ENCODE data around the gene ARHGEF40. TPM values are rescaled to one million over a fixed set of nuclear protein-coding genes. Genes with fewer than 3 reads are reported as not detected.

The ARHGEF40 gene
- total RNA-seq, 1 experiment from 2014 or later = 71.4 TPM

DNA sequence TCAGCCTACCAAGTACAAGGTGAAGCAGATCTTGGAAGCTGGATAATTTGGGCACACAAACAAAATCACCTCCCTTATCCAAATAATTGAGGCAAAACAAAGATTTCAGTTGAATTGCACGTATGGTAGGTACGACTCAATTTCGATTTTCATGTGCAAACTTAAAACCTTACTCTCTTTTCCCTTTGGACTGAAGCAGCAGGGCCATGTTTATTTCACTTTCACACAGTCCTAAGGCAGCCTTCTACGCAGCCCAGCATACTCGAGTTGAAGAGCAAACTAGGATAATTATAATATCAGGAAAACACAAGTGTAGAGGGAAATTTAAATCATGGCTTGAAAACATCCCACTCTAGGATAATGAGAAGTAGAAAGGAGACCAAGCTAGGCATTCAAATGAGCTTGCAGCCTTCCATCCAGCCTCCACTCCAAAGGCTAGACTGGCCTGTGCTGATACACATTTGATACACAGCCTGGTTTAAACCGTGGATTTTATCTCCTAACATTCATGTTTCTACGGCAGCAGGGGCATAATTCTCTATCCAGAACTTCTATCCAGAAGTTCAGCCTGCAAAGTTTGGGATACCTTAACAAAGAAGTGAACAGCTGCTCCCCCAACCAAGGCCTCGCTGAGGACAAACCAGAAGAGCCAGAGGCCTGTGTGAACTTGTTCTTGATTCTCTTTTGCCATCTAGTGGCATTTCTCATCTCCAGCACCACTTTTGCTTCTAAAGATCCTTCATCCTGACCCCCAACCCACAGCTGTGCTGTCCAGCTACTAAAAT is 30.3 kb upstream of the ARHGEF40 start:
- no peaks in the 10 kb centered on the region for H3K79me1 ChIP-seq (ENCODE audit: insufficient read depth, low read depth, low read length, poor library complexity, severe bottlenecking)
- no peak overlapping the region for H2BK20ac ChIP-seq (ENCODE audit: low read depth, low read length, poor library complexity, severe bottlenecking)
- peaks cover 5% of the 10 kb centered on the region for H3K4me1 ChIP-seq (ENCODE audit: insufficient read depth, low read length)
- TF ChIP-seq, protein P1, sequence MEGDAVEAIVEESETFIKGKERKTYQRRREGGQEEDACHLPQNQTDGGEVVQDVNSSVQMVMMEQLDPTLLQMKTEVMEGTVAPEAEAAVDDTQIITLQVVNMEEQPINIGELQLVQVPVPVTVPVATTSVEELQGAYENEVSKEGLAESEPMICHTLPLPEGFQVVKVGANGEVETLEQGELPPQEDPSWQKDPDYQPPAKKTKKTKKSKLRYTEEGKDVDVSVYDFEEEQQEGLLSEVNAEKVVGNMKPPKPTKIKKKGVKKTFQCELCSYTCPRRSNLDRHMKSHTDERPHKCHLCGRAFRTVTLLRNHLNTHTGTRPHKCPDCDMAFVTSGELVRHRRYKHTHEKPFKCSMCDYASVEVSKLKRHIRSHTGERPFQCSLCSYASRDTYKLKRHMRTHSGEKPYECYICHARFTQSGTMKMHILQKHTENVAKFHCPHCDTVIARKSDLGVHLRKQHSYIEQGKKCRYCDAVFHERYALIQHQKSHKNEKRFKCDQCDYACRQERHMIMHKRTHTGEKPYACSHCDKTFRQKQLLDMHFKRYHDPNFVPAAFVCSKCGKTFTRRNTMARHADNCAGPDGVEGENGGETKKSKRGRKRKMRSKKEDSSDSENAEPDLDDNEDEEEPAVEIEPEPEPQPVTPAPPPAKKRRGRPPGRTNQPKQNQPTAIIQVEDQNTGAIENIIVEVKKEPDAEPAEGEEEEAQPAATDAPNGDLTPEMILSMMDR (conservative IDR thresholded peaks at IDR 0.05) = peak; percentile 78
- H4K20me1 ChIP-seq (ENCODE audit: control insufficient read depth, insufficient read depth, insufficient read length) = no peaks in the 10 kb centered on the region
- Mint-ChIP-seq H3K36me3 (ENCODE audit: insufficient read depth in 1 of 3, low read depth in 3 of 3) (no peaks in the 10 kb centered on the region), H3K27me3 (ENCODE audit: low read depth) (peaks cover 36% of the 10 kb centered on the region), H3K27ac (no peak overlapping the region), H3K4me3 (peak overlapping the region in 1 of 2 experiments; percentile 4; a peak in 1 of 5 replicates), H3K9me3 (no peaks in the 10 kb centered on the region), H3K4me1 (peaks cover 24 to 26% of the 10 kb centered on the region in 2 experiments)
- no peak overlapping the region for H2AK5ac ChIP-seq (ENCODE audit: insufficient read length, low read length)
- no peak overlapping the region for H3K56ac ChIP-seq (ENCODE audit: insufficient read length, low read depth, low read length)
- no peak overlapping the region for H2BK15ac ChIP-seq (ENCODE audit: low read depth, low read length)
- no peak overlapping the region for H3T11ph ChIP-seq (ENCODE audit: low read length)
- H3K23ac ChIP-seq (ENCODE audit: insufficient read length, low read depth, low read length) = no peak overlapping the region
- H2AFZ ChIP-seq (ENCODE audit: low read length) = peak overlapping the region; percentile 72
- no peak overlapping the region for H3K14ac ChIP-seq (ENCODE audit: insufficient read depth, low read length)
- H2BK120ac ChIP-seq (ENCODE audit: low read depth, low read length, poor library complexity, severe bottlenecking) = no peak overlapping the region
- no peak overlapping the region for H2BK12ac ChIP-seq (ENCODE audit: insufficient read length, low read depth, low read length)
- H3K4ac ChIP-seq (ENCODE audit: low read depth, low read length) = no peak overlapping the region
- H3K9me3 ChIP-seq (ENCODE audit: control insufficient read depth, low read depth, low read length) = no peaks in the 10 kb centered on the region
- no CpG with 5 or more reads among the region's 8 CpGs for WGBS (ENCODE audit: extremely low coverage, insufficient read length, low lambda C conversion rate)
- no peak overlapping the region for H4K5ac ChIP-seq (ENCODE audit: insufficient read length, low read depth, low read length)
- H3K27me3 ChIP-seq (ENCODE audit: insufficient read depth, low read length) = no peaks in the 10 kb centered on the region
- no peak overlapping the region for H3K9ac ChIP-seq (ENCODE audit: extremely low read depth, insufficient read length, low read length)
- H2BK5ac ChIP-seq (ENCODE audit: insufficient read length, low read length) = no peak overlapping the region
- H4K8ac ChIP-seq (replicated peaks; ENCODE audit: insufficient read length, low read depth, low read length) = no peak overlapping the region
- H3K79me2 ChIP-seq (ENCODE audit: insufficient read depth, low read length) = no peaks in the 10 kb centered on the region
- no peak overlapping the region for H3K27ac ChIP-seq (ENCODE audit: insufficient read length, low read depth, low read length)
- H4K91ac ChIP-seq (ENCODE audit: insufficient read length, low read depth, low read length) = no peak overlapping the region
- H3K4me2 ChIP-seq (ENCODE audit: insufficient read depth, insufficient read length, low read length) = no peak overlapping the region
- H3K23me2 ChIP-seq (ENCODE audit: insufficient read length, low read depth, low read length, poor library complexity, severe bottlenecking) = no peaks in the 10 kb centered on the region
- peak; percentile 61 for DNase-seq
- H3K18ac ChIP-seq (ENCODE audit: insufficient read length, low read depth, low read length) = no peak overlapping the region
